Testis (tissue), 3 donors: ENCODE data around the gene PLA2G4F. TPM values are rescaled to one million over a fixed set of nuclear protein-coding genes. Genes with fewer than 3 reads are reported as not detected.

Source experiments
- DNase-seq: peaks from one replicate; pipeline ENCODE4 v3.0.0-alpha.2; 2019
- H3K27ac ChIP-seq, 2 donors: fragments of 200-600 bp; sonication (generic); one replicate each; pipeline ENCODE4 v1.5.1; 2019
- H3K27me3 ChIP-seq: fragments of 200-600 bp; sonication (generic); one replicate; pipeline ENCODE4 v1.5.1; 2019
- H3K36me3 ChIP-seq: fragments of 200-600 bp; sonication (generic); one replicate; pipeline ENCODE4 v1.5.1; 2017; ENCODE audit warnings: low read depth; ENCODE audit errors: missing control alignments
- H3K4me1 ChIP-seq: fragments of 200-600 bp; sonication (generic); one replicate; pipeline ENCODE4 v1.5.1; 2019
- H3K4me3 ChIP-seq, 2 donors: fragments of 200-600 bp; sonication (generic); one replicate each; pipeline ENCODE4 v1.5.1; 2017 to 2019
- H3K9me3 ChIP-seq: fragments of 200-600 bp; sonication (generic); one replicate; pipeline ENCODE4 v1.5.1; 2017
- CTCF ChIP-seq, 3 experiments: fragments of 450-650 bp in 2 of 3; fragments of 200-600 bp in 1 of 3; sonication (generic) in 1 of 3; IDR thresholded peaks; one replicate each; pipeline ENCODE4 v1.5.1; 2016 to 2019; ENCODE audit warnings: antibody characterized with exemption in 3 of 3, mild to moderate bottlenecking in 2 of 3, moderate library complexity in 1 of 3
- POLR2A ChIP-seq: fragments of 450-650 bp; IDR thresholded peaks from one replicate; pipeline ENCODE4 v1.6.1; 2017; ENCODE audit warnings: antibody characterized with exemption, mild to moderate bottlenecking, moderate library complexity
- WGBS, 2 donors: methylation state at CpG; one replicate each; pipeline ENCODE4 v1.1.5; 2018; 5-methylcytosine and 5-hydroxymethylcytosine counted together
- intact Hi-C: fragments of 100-400 bp; cut with DNase I; formaldehyde crosslinking; loops from one replicate; pipeline ENCODE4 v1.15.1; 2023; ENCODE audit warnings: low total_unique reads
- polyA plus RNA-seq: library from polyadenylated mRNA; stranded (reverse); fragments of 350-450 nt; fragmentation: Illumina TruSeq; extraction: RNeasy Lipid Tissue Mini Kit (QIAGEN cat#74804); gene quantifications from one replicate; pipeline ENCODE4 v1.2.3, GENCODE V29; 2014; ENCODE audit warnings: low read depth, low replicate concordance; ENCODE audit not compliant: insufficient read depth
- total RNA-seq, 2 donors: library from RNA; depleted of rRNA; stranded (reverse); fragments of >200 nt; gene quantifications; one replicate each; pipeline ENCODE4 v1.2.3, GENCODE V29; 2016

Gene PLA2G4F
- total and polyA plus RNA-seq, 3 donors from 2014 or later: 0.12 to 0.31 (median 0.15) TPM

GRCh38 chr15:42153874-42154211 lies 2.6 kb downstream of the PLA2G4F start:
- Histone ChIP-seq H3K27me3 (no peaks in the 10 kb centered on the region), H3K36me3 (no peaks in the 10 kb centered on the region), H3K9me3 (no peaks in the 10 kb centered on the region), H3K4me3 (no peak overlapping the region), H3K4me1 (no peaks in the 10 kb centered on the region), H3K27ac (no peak overlapping the region)
- TF ChIP-seq POLR2A (no peak), CTCF (IDR thresholded peaks at IDR 0.05) (no peak)
- intact Hi-C loops: no loop called here
- DNase-seq: no peak
- WGBS, 2 donors: 92 to 100% methylated on average over 1 to 4 of the region's 4 CpGs

GRCh38 chr15:42152921-42153698 lies 3.3 kb downstream of the PLA2G4F start:
- TF ChIP-seq CTCF (IDR thresholded peaks at IDR 0.05) (no peak), POLR2A (no peak)
- WGBS, 2 donors: 84 to 94% methylated on average over 5 to 11 of the region's 11 CpGs
- Histone ChIP-seq H3K27ac (no peak overlapping the region), H3K9me3 (no peaks in the 10 kb centered on the region), H3K27me3 (no peaks in the 10 kb centered on the region), H3K4me3 (no peak overlapping the region), H3K36me3 (no peaks in the 10 kb centered on the region), H3K4me1 (no peaks in the 10 kb centered on the region)
- DNase-seq: no peak
- intact Hi-C loops: no loop called here

GRCh38 chr15:42152196-42152920 lies 4.1 kb downstream of the PLA2G4F start:
- H3K27me3 ChIP-seq: no peaks in the 10 kb centered on the region
- WGBS, 2 donors: 81 to 87% methylated on average over 9 to 14 of the region's 14 CpGs
- no peak for DNase-seq
- no peak overlapping the region for H3K4me3 ChIP-seq
- no peaks in the 10 kb centered on the region for H3K36me3 ChIP-seq
- intact Hi-C loops: no loop called here
- TF ChIP-seq POLR2A (no peak), CTCF (IDR thresholded peaks at IDR 0.05) (no peak)
- H3K4me1 ChIP-seq: no peaks in the 10 kb centered on the region
- no peak overlapping the region for H3K27ac ChIP-seq
- no peaks in the 10 kb centered on the region for H3K9me3 ChIP-seq

- no peak overlapping the region for H3K27ac ChIP-seq
- no peaks in the 10 kb centered on the region for H3K9me3 ChIP-seq
These were observed 4.7 kb downstream of the PLA2G4F start for GRCh38 chr15:42151736-42152135.

More at GRCh38 chr15:42151736-42152135, 4.7 kb downstream of the PLA2G4F start:
- intact Hi-C loops: no loop called here
- TF ChIP-seq POLR2A (no peak), CTCF (IDR thresholded peaks at IDR 0.05) (no peak)
- no peak for DNase-seq
- WGBS, 2 donors: 47 to 54% methylated on average over 4 of the region's 4 CpGs
- Histone ChIP-seq H3K27me3 (no peaks in the 10 kb centered on the region), H3K4me1 (no peaks in the 10 kb centered on the region), H3K4me3 (no peak overlapping the region), H3K36me3 (no peaks in the 10 kb centered on the region)
